ENCODE results near the gene ADAMTS15. TPM values are rescaled to one million over a fixed set of nuclear protein-coding genes. Genes with fewer than 3 reads are reported as not detected.

ADAMTS15 gene
- total and polyA plus RNA-seq, 2 donors (not counting 1 experiment from before 2014, with no cell fraction given) = not detected

DNA sequence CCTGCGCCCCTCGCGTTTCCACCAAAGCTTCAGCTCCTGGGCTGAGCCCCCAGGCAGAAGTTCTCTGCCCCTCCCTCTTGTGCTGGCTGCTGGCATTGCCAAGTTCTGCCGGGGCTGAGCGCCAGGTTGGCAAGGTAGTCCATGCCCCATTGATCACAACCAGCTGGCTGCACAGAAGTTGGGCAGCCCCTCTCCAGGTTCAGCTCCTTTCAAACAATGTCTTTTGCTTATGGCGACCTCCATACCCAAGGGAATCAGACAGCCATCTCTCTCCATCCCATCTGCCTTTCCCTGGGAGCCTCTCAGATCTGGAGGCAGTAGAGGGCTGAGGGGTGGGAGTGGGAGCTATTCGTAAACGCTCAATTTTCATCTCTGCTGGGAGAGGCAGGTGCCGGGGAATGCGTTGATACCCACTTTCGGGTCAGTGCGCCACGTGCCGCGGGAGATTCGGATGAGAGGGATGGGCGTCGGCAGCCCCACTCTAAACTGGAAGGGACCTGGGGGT lies 21.6 kb upstream of the ADAMTS15 start:
- ChIA-PET POLR2A (no interaction called here), CTCF (interaction anchor here (0.9 to 1.3 kb wide), 2 partner anchors 214 to 435 kb away, joined by 5 to 6 read pairs; no protein-coding TSS in a partner anchor)
- Histone ChIP-seq H4K20me1 (ENCODE audit: control insufficient read depth, insufficient read depth, low read length, poor library complexity, severe bottlenecking) (no peaks in the 10 kb centered on the region), H3K27ac (ENCODE audit: low read length in 2 of 2) (no peak overlapping the region), H2AFZ (ENCODE audit: insufficient read depth, low read depth, low read length, poor library complexity, severe bottlenecking) (no peak overlapping the region), H3K9me3 (ENCODE audit: control extremely low read depth in 1 of 3, control insufficient read depth in 2 of 3, insufficient read depth in 1 of 3, low read length in 2 of 3) (no peaks in the 10 kb centered on the region), H3K79me2 (ENCODE audit: control insufficient read depth, insufficient read depth, low read length) (no peaks in the 10 kb centered on the region), H3K4me3 (ENCODE audit: control extremely low read depth in 1 of 5, extremely low read depth in 1 of 5, insufficient read depth in 1 of 5, low read depth in 2 of 5, low read length in 4 of 5) (no peak overlapping the region), H3K27me3 (replicated peaks in 1 of 4; ENCODE audit: control extremely low read depth in 1 of 4, control insufficient read depth in 3 of 4, insufficient read depth in 4 of 4, low read length in 3 of 4) (peaks cover 0 to 55% (median 28%) of the 10 kb centered on the region in 4 experiments), H3K4me2 (replicated peaks; ENCODE audit: low read depth, low read length, poor library complexity, severe bottlenecking) (peak overlapping the region; percentile 71), H3K36me3 (replicated peaks in 1 of 2; ENCODE audit: control extremely low read depth in 1 of 2, control insufficient read depth in 1 of 2, extremely low read depth in 1 of 2, insufficient read depth in 2 of 2, low read length in 1 of 2) (no peaks in the 10 kb centered on the region), H3K9ac (ENCODE audit: low read length) (no peak overlapping the region), H3K4me1 (ENCODE audit: control insufficient read depth in 2 of 2, insufficient read depth in 2 of 2, low read length in 2 of 2) (peaks cover 9 to 17% of the 10 kb centered on the region in 2 donors)
- H3K27ac Mint-ChIP-seq = no peak overlapping the region
- intact Hi-C loops (cut with micrococcal nuclease) = no loop called here
- H3K9me3 Mint-ChIP-seq (ENCODE audit: insufficient read depth) = no peaks in the 10 kb centered on the region
- TF ChIP-seq, protein P1, sequence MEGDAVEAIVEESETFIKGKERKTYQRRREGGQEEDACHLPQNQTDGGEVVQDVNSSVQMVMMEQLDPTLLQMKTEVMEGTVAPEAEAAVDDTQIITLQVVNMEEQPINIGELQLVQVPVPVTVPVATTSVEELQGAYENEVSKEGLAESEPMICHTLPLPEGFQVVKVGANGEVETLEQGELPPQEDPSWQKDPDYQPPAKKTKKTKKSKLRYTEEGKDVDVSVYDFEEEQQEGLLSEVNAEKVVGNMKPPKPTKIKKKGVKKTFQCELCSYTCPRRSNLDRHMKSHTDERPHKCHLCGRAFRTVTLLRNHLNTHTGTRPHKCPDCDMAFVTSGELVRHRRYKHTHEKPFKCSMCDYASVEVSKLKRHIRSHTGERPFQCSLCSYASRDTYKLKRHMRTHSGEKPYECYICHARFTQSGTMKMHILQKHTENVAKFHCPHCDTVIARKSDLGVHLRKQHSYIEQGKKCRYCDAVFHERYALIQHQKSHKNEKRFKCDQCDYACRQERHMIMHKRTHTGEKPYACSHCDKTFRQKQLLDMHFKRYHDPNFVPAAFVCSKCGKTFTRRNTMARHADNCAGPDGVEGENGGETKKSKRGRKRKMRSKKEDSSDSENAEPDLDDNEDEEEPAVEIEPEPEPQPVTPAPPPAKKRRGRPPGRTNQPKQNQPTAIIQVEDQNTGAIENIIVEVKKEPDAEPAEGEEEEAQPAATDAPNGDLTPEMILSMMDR (IDR thresholded peaks at IDR 0.05) = no peak
- TF ChIP-seq EZH2 (IDR thresholded peaks at IDR 0.05; ENCODE audit: borderline replicate concordance, insufficient read depth, low read depth, low read length, poor library complexity, severe bottlenecking) = no peak
- WGBS (ENCODE audit: insufficient coverage) = 56% methylated on average over 16 of the region's 18 CpGs
- ATAC-seq (ENCODE audit: low read depth) = no peak
- DNase-seq = no peak
- peaks cover 14% of the 10 kb centered on the region for H3K4me1 Mint-ChIP-seq
- H3K4me3 Mint-ChIP-seq = peak overlapping the region; percentile 59
- H3K27me3 Mint-ChIP-seq = peaks cover 61% of the 10 kb centered on the region

DNA sequence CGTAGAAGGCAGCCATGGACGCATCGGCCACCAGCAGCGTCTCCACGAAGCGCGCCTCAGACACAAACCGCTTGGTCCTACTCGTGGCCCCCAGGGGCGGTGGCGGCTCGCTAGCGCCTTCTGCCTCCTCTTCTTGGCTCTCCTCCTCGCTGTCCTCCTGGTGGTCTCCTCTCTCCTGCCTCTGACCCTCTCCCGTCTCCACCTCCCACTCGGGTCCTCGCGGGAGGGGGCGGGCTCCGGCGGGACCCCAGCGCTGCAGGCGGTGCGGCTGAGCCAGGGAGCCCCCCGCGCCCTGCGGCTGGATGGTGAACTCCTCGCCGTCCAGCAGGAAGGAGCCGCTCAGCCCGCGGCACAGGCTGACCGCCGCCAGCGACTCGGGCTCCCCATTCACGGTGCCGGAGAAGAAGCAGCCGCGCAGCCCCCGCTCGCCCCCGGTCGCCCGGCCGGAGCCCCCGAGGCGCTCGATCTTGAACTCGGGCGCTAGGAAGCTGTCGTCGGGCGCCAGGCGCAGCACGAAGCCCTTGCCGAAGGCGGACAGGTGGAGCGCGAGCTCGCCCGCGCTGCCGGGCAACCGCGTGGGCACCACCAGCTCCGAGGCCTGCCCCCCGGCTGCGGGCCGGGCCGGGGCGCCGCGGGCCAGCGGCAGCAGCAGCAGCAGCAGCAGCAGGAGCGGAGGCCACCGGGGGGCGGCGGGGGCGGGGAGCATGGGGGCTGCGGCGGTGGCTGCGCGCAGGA lies 20.7 kb upstream of the ADAMTS15 start:
- H3K79me2 ChIP-seq (ENCODE audit: control insufficient read depth, insufficient read depth, low read length) = no peaks in the 10 kb centered on the region
- Mint-ChIP-seq H3K27ac (no peak overlapping the region), H3K27me3 (peaks cover 56% of the 10 kb centered on the region), H3K4me3 (peak overlapping the region; percentile 59), H3K9me3 (ENCODE audit: insufficient read depth) (no peaks in the 10 kb centered on the region), H3K4me1 (peaks cover 14% of the 10 kb centered on the region)
- H3K4me2 ChIP-seq (replicated peaks; ENCODE audit: low read depth, low read length, poor library complexity, severe bottlenecking) = peak overlapping the region; percentile 71
- TF ChIP-seq, protein P1 (IDR thresholded peaks at IDR 0.05) = no peak
- TF ChIP-seq EZH2 (IDR thresholded peaks at IDR 0.05; ENCODE audit: borderline replicate concordance, insufficient read depth, low read depth, low read length, poor library complexity, severe bottlenecking) = no peak
- CTCF ChIA-PET = interaction anchor here (1.3 to 6.8 kb wide), 3 partner anchors 215 to 433 kb away, joined by 5 to 112 read pairs (median 6); no protein-coding TSS in a partner anchor
- no peaks in the 10 kb centered on the region for H3K36me3 ChIP-seq (replicated peaks in 1 of 2; ENCODE audit: control extremely low read depth in 1 of 2, control insufficient read depth in 1 of 2, extremely low read depth in 1 of 2, insufficient read depth in 2 of 2, low read length in 1 of 2)
- H3K4me3 ChIP-seq (ENCODE audit: control extremely low read depth in 1 of 5, extremely low read depth in 1 of 5, insufficient read depth in 1 of 5, low read depth in 2 of 5, low read length in 4 of 5) = peak overlapping the region in 1 of 5 experiments; percentile 33
- ATAC-seq (ENCODE audit: low read depth) = no peak
- no peaks in the 10 kb centered on the region for H3K9me3 ChIP-seq (ENCODE audit: control extremely low read depth in 1 of 3, control insufficient read depth in 2 of 3, insufficient read depth in 1 of 3, low read length in 2 of 3)
- H3K27ac ChIP-seq (ENCODE audit: low read length in 2 of 2) = no peak overlapping the region
- intact Hi-C loops (cut with micrococcal nuclease) = no loop called here
- no peak overlapping the region for H2AFZ ChIP-seq (ENCODE audit: insufficient read depth, low read depth, low read length, poor library complexity, severe bottlenecking)
- 2% methylated on average over 84 of the region's 84 CpGs for WGBS (ENCODE audit: insufficient coverage)
- no peak overlapping the region for H3K9ac ChIP-seq (ENCODE audit: low read length)
- H3K27me3 ChIP-seq (replicated peaks in 1 of 4; ENCODE audit: control extremely low read depth in 1 of 4, control insufficient read depth in 3 of 4, insufficient read depth in 4 of 4, low read length in 3 of 4) = peaks cover 0 to 55% (median 28%) of the 10 kb centered on the region in 4 experiments
- H4K20me1 ChIP-seq (ENCODE audit: control insufficient read depth, insufficient read depth, low read length, poor library complexity, severe bottlenecking) = no peaks in the 10 kb centered on the region
- POLR2A ChIA-PET = no interaction called here
- DNase-seq = peak; percentile 22
- peaks cover 9 to 17% of the 10 kb centered on the region in 2 donors for H3K4me1 ChIP-seq (ENCODE audit: control insufficient read depth in 2 of 2, insufficient read depth in 2 of 2, low read length in 2 of 2)

Data from B cell (primary cell).